GM18519 (cell line): ENCODE measurements around the gene NCOR1.
"Not testable (repeated sequence)": the region's sequence is repeated elsewhere in the genome, so short reads cannot be mapped to it uniquely, and the experiment has no call there.

Experiments used
- ATAC-seq: cut with Tn5 transposase; IDR thresholded peaks from one replicate; pipeline ENCODE4 v1.9.1; 2021; ENCODE audit warnings: mild to moderate bottlenecking, moderate library complexity; ENCODE audit not compliant: unreplicated experiment, low FRiP score

Gene NCOR1

DNA sequence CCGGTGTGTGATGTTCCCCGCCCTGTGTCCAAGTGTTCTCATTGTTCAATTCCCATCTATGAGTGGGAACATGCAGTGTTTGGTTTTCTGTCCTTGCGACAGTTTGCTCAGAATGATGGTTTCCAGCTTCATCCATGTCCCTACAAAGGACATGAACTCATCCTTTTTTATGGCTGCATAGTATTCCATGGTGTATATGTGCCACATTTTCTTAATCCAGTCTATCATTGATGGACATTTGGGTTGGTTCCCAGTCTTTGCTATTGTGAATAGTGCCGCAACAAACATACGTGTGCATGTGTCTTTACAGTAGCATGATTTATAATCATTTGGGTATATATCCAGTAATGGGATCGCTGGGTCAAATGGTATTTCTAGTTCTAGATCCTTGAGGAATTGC, 63.0 kb downstream of the NCOR1 start:
- ATAC-seq, result not testable (repeated sequence)

DNA sequence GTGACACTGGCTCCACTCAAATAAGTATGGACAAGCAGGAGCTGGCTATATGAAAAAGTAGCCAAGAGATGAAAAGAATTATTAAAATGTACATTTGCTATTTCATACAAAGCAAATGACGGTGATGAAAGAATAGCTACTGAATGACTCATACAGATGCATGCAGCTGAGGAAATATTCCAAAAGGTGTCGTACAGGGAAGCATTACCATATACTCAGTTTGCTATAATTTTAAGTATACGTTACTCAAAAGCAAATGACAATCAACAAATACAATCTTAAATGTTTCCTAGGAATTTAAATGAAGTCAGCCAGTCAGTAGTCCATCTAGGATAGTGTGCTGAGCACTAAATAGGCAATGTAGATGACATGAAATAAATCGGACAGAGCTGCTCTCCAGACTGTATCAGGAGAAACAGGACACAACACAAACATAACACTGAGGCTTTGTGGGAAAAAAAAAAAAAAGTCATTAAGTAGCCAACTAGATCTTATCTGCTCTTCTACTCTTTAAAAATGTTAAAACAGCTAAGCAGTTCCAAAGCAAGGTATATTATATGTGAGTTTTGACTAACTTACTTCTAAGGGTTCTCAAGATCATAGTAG, 65.0 kb downstream of the NCOR1 start:
- ATAC-seq, result no peak

DNA sequence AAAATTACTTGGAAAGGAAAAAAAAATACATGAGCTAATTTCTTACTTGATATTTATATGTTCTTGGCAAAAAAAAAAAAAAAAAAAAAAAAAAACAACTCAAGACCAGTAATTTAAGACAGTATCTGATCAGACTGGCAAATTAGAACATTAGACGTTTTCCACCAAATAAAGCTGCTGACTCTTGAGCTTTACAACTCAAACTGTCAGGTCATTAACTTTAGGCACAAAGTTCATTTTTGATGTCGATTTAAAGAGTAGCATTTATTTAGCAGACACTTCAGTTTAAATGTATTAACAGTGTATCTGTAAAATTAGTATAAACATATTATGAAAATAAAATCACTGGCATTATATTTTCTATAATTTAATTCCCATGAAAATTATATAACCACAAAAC, 66.7 kb downstream of the NCOR1 start:
- no peak for ATAC-seq

DNA sequence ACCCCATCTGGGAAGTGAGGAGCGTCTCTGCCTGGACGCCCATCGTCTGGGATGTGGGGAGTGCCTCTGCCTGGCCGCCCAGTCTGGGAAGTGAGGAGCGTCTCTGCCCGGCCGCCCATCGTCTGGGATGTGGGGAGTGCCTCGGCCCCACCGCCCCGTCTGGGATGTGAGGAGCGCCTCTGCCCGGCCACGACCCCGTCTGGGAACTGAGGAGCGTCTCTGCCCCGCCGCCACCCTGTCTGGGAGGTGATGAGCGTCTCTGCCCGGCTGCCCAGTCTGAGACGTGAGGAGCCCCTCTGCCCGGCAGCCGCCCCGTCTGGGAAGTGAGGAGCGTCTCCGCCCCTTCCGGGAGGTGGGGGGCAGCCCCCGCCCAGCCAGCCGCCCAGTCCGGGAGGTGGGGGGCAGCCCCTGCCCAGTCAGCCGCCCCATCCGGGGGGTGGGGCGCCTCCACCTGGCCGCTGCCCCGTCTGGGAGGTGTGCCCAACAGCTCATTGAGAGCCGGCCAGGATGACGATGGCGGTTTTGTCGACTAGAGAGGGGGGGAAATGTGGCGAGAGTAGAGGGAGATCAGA, 69.9 kb downstream of the NCOR1 start:
- not testable (repeated sequence) for ATAC-seq

DNA sequence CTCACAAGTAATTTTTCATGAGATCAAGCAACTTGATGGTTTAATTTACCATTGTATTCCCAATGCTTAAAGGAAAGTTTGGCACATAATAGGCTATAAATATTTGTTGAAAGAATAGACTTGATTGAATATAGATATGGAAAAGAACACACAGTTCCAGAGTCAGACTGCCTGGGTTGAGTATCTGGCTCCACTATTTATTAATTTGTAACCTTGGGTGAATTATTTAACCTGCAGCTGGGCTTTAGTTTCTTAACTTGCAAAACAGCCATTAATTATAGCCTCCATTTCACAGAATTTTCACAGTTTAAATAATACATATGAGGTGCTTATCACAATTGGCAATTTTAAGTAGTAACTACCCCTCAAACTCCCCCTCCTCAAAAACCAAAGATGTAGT, 73.6 kb downstream of the NCOR1 start:
- ATAC-seq, result no peak

DNA sequence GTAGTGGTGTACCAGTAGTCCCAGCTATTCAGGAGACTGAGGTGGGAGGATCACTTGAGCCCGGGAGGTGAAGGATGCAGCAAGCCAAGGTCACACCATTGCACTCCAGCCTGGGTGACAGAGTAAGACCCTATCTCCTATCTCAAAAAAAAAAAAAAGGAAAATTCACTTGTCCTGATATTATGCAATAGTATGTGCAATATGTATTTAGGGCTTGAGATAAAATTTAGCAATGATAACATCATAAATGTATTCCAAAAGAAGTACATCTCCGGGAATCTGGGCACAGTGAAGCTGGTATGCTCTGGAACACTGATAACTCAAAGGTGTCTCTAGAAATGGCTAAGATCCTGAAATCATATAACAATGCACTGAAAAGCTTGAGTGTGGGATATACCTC, 74.5 kb downstream of the NCOR1 start:
- ATAC-seq, result no peak

DNA sequence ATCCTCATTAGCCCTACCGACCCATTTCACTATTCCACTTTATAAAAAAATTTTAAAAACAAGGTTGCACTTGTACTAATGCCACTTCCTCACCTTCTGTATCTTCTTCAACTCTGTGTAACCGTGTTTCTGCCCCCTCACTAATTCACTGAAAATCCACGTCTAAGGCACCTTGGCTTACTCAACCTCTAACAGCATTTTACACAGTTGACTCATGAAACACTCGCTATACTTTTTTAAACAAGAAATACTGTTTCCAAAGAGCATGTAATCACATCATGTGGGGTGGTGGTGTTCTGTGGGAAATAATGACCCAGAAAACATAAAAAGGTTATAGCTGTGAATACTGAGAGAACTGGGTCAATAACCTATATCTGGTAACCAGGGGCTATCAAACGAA, 79.9 kb downstream of the NCOR1 start:
- ATAC-seq, result no peak

DNA sequence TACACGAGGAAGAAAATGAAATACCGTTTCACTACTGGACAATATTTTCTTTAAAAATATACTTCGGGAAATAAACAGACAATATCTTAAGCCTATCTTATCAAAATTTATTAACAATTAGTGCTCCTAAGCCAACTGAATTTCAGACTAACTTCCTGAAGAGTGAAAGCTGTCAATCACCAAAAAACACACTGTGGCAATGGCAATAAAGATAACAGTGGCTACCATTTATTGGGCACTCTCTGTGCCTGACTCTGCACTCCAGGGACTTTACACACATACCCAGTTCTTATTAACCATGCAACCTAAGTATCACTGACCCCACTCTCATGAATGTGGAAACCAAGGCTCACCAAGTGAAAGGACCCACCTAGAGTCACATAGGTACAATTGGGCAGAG, 83.7 kb downstream of the NCOR1 start:
- ATAC-seq, result no peak

DNA sequence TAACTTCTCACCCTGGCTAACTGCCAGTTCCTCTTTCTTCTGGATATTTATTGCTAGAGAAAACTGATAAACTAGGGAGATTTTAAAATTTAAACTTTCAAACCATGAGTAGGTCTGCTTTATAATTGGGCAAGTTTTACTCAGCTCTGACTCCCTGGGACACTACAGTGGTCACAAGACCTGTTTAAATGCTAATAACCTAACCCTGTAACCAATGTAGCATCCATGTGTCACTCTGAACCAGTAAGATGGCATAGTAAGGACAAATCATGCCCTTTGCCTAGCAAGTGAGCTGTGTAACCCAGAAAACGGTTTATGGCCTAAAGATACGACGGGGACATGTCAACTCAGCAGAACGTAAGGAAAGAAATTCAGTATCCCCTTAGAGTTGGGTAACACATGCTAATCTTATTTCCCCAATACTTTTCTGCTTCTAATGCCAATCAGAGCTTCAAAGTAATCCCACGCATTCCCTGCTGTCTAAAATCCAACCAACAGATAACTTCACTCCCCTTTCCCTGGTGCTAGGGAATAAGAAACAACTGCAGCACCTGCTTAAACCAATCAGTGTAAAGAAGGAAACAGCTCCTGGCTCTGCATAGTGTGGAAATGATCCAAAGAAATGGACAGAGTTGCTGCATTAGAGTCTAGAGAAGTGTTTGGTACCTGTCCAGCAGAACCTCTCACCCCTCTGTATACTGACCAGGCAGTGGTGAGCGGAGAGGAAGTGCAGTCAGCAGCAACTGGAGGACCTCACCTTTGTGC, 85.7 kb downstream of the NCOR1 start:
- no peak for ATAC-seq

DNA sequence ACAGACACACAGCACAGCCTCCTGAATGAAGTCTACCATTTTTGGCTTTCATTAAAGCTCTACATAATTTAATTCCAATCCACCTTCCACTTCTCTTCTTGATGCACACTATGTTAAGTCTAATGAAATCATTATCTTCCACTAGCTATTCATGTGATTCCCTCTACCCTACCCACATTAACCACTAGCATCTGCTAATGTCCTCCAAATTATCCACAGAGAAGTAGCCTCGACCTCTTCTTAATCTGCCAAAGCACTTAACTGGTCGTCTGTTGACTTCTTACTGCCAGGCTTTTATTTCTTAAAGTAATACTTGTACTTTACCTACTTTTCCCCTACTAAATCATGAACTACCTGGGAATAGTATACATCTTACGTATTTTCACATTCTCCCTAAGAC, 91.8 kb downstream of the NCOR1 start:
- ATAC-seq, result no peak

DNA sequence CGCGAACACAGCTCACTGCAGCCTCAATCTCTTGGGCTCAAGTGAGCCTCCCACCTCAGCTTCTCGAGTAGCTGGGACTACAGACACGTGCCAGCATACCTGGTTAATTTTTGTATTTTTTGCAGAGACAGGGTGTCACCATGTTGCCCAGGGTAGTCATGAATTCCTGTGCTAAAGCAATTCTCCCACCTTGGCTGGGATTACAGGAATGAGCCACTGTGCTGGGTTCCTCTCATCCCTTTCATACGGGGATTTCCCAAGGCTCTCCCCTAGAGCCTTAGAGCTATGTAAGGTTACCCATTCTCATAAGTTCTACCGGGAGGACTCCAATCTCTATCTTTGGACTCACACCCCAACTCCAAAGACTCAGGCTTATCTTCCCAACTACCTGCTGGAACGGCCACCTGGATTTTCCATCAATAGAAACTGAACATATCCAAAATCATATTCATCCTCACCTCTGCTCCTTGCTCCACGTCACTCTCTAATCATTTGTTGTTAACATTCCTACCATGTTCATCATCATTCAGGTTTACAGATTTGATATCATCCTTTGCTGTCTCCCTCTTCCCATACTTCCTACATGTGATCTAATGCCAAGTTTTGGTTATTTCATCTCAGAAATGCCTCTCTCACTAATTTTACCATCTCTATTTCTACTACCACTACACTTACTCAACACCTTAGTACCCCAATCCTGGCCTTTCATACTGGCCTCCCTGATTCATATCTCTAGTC, 92.5 kb downstream of the NCOR1 start:
- no peak for ATAC-seq

DNA sequence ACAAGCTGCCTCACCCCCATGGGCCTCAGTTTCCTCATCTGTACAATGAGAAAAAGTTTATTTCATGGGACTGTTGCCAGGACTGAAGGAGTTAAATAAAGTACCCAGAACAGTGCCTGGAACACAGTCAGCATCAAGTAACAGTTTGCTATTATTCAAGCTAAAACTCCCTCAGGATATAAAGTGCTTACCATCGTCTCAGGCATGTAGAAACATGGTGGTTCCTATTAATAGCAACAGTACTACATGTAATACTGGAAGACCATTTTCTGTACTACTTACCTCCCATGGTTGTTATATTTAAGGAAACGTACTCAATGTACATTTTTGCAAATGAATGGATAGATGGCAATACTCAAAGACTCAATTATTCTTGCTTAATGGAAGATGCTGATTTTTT, 93.4 kb downstream of the NCOR1 start:
- ATAC-seq, result no peak

DNA sequence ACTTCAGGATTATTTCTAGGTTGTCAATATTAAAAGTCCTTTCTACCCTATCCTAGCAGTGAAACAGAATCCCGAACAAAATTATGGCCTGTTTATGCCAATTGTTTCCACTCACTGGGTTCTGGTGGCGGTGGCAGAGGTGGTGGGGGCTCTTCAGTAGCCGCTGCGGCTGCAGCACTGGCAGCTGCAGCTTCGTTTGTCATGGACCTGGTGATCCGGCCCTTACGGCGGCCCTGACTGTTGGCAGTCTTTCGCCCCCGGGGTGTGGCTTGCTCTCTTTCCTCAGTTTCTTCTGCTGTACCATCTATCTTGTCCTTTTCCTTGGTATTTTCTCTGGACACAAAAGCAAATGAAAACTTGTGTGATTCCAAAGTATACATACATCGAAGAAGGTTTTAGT, 94.4 kb downstream of the NCOR1 start:
- no peak for ATAC-seq

DNA sequence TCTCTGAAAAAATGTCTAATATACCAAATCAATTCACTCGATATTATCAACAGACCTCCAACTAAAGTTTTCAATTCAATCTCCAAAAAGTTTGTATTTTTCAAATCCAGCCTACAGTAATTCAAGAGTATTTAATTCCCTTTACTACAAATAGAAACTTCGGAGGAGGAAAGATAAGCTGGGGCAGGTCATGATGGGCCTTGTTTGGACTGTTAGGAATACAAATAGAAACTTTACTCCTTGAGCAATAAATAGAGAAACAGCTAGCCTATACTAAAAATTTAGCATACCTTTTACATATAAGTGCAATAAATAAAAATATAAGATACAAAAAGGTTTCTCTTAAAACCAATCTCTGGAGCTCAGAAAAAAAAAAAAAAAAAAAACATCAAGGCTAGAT, 98.2 kb downstream of the NCOR1 start:
- no peak for ATAC-seq

DNA sequence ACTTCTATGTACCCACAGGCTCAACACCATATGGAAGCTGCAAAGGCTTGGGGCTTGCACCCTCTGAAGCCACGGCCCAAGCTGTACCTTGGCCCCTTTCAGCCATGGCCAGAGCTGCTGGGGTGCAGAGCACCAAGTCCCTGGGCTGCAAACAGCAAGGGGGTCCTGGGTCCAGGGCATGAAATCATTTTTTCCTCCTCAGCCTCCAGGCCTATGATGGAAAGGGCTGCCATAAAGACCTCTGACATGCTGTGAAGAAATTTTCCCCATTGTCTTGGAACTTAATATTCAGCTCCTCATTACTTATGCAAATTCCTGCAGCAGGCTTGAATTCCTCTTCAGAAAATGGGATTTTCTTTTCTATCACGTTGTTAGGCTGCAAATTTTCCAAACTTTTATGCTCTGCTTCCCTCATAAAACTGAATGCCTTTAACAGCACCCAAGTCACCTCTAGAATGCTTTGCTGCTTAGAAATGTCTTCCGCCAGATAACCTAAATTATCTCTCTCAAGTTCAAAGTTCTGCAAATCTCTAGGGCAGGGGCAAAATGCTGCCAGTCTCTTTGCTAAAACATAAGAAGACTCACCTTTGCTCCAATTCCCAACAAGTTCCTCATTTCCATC, 100.1 kb downstream of the NCOR1 start:
- ATAC-seq, result not testable (repeated sequence)

DNA sequence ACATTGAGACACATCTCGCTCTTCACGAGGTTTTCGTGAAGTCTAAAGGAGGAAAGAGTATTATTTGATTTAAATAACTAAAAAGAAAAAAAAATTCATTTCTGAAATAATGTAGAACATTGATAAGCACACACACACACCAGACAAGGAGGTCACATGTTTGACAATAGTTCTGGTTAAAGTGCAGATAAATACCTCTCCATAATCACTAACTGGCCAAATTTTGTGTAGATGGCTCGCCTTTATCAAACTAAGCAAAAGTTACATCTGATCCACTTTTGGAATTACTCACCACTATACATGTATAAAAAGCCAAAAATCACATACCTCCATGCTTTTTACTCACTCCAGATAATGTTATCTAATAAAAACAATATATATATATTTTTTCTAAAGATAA, 106.5 kb downstream of the NCOR1 start:
- no peak for ATAC-seq

DNA sequence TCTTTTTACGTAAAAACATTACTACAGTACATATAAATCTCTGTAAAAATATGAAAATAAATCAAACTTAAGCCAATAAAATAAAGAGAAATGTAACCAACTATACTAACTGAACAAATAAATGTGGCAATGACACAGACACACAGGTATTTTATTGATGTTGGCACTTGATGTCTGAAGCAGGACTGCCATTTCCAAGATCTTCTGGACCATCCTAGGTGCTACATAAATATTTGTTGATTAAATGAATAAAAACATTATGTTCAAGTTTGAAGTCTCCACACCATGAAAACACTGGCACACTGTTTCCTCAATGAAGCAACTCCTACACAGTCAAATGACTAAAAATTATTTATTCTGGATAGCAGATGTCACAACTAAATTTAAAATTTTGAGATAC, 106.9 kb downstream of the NCOR1 start:
- no peak for ATAC-seq

DNA sequence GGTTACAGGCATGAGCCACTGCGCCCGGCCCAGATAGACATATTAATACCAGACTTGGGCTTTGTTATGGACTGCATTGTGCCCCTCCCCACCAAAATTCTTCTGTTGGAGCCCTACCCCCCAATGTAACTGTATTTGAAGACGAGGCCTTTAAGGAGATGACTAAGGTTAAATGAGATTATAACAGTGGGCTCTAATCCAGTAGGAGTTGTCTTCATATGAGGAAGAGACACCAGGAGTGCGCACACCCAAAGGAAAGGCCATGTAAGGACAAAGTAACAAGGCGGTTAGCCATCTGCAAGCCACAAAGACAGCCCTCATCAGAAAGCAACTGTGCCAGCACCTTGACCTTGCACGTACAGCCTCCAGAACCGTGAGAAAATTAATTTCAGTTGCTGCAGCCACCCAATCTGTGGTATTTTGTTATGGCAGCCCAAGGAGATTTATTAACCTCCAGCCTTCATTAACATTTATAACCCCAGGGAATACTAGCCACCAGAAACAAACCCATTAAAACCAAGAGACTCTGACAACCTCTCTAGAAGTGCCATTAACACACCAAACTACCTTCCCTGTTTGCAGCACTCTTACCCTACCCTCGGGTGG, 108.1 kb downstream of the NCOR1 start:
- ATAC-seq, result no peak

DNA sequence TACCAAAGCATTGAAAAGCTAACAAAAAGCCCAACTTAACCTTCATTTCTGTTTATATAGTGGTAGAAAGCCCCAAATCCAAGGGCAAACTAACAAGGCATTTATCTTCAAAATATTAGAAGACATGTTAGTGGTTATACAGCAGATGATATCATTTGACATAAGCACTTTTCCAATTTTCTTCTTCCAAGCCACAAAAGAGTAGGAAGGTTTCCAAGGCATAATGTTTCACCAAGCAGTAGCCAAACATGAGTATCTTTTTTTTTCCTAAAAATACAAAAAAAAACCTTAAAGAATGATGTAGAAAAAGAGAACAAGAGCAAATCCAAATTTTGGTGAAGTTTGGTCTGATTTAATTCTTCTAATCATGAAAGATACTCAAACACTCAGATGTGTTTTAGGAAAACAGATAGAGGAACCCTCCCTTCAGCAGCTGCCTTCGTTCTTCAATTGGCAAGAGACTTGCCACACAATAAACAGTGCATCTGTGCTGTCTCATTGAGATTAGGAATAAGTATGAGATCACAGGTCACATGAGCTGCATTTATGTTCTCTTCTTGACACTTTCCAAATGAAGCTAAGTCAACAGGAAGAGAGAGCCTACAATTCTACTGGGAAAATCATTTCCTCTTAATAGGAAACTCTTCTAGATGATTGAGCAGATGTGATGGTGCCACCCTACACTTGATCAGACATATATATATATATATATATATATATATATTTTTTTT, 109.0 kb downstream of the NCOR1 start:
- no peak for ATAC-seq

DNA sequence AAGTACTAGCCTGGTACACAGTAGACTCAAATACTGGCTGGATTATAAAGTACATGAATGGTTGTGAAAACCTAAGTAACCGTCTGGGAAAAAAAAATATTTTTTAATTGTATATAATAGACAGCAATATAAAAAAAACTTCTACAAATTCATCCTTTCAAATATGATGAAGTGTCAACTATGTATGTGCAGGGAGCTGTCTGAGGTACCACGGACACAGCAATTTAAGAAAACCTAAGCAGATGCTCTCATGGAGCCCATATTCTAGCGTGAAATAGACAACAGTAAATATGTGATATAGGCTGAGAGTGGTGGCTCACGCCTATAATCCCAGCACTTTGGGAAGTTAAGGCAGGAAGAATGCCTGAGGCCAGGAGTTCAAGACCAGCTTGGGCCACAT, 111.1 kb downstream of the NCOR1 start:
- no peak for ATAC-seq
